Activated CD8-positive, alpha-beta memory T cell treated with anti-CD3 and anti-CD28 coated beads, Interleukin-2, amount 50 U/mL, for 4 hours (primary cell): ENCODE measurements around the gene CACHD1.

ENCODE experiments used
- DNase-seq: peaks from one replicate; pipeline ENCODE4 v3.0.0-alpha.2; 2020

The CACHD1 gene

DNA sequence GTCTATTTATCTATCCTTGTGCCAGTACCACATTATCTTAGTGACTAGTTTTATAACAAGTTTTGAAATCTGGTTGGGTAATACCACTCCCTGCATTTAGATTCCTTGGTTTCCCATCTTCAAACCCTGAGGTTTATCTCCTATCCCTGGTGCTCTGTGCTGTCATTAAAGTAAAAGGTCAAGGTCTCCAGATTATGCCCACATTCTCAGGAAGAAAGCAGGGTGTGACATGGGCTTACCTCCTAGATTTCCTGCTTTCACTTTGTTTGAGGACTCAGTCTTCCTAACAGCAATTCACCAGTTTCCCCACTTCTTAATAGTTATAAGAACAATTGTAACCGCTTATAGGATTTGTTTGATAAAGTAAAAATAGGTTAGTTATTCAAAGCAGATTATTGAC lies 86.0 kb downstream of the CACHD1 start:
- DNase-seq, result no peak

DNA sequence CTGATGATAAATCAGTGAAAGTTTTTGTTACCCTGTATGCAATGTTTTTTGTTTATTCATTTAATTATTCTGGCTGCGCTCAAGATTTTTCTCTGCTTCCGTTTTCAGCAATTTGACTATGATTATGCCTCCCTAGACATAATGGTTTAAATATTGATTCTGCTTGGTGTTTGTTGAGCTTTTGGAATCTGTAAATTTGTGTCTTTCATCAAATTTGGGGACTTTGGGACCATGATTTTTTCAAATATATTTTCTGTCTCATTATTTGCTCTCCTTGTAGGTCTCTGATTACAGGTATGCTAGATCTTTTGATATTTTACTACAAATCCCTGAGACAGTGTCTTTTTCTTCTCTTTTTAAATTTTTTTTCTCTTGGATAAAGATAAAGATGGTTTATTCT lies 92.1 kb downstream of the CACHD1 start:
- no peak for DNase-seq

DNA sequence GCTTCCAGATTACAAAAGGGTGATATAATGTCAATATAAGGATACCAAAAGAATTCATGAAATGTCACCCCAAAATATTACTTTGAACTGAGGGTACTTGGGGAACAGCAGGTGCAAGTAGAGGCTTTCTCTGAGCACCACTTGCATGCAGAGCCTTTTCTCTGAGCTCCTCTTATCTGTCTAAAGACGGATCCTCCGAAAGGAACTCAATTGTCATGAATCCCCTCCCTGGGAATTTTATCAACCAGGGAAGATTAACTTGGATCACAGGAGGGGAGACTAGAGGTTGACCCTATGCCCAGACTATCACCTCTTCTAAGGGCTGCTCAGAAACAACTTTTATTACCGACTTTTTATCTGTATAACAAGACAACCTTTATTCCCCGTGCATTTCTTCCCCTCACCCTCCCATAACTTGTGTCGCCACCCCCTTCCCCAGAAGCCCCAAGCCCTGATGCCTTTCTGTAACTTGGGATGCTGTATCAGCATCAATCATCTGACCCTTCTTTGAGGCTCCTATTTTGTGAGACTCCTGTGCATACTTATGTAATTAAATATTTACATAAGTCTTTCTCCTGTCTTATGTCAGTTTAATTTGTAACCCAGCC lies 94.1 kb downstream of the CACHD1 start:
- no peak for DNase-seq

DNA sequence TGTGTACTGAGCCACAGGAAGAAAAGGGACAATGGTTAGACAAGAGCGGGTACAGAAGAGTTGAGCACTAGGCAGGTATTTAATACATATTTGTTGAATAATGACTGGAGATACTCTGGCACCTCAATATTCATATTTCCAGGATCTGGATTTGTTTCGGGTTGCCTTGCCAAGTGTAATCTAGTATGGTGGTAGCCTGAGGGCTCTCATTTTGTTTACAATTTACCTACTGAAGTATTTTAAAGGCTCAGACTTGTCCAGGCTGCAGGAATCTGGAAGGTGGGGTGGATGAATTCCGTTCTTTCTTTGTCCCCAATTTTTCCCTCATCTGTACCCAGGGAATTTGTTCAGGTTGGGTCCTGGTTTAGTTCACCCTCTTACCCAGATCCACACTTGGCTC lies 95.0 kb downstream of the CACHD1 start:
- no peak for DNase-seq

DNA sequence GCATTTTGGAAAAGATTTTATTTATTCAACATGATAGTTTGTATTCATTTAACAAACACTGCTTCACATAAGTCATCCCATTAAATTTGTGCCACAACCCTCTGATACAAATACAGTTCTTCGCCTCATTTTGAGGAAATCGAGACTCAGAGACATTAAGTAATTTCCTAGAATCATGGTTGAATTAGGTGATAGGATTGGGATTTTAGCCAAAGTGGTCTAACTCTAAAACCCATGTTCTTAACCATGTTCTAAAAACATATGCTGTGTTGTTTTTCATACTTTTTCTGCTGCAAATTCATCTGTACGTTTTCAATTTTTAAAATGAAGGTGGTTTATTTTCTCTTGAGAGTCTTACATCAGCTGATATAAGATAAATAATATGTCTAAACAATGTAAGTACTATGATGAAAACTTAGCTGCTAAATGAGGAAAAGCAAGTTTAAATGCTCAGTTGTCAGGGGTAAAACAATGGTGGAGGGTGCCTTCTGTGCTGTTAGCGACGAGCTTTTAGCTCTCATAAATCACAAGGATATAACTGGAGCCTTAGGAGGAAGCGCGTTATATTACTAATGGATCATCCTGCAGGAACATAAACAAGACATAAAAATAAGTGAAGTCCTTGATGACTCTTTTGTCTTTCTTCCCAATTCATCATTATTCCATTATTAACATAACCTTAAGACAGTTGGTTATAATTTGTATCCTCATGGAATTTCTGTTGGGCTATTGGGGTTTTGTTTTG lies 97.7 kb downstream of the CACHD1 start:
- no peak for DNase-seq

DNA sequence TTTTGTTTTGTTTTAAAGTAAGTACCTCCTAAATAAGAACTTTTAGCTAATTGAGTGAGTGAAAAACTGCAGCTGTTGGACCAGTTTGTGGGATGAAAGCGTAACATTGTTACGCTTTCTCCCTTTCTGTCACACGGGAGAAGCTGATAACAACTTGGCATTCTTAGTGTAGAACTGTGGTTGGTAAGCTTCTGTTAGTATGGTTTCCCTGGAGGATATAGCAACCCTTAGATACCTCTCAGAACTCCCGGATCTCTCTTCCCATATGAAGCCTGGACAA lies 98.2 kb downstream of the CACHD1 start:
- no peak for DNase-seq

DNA sequence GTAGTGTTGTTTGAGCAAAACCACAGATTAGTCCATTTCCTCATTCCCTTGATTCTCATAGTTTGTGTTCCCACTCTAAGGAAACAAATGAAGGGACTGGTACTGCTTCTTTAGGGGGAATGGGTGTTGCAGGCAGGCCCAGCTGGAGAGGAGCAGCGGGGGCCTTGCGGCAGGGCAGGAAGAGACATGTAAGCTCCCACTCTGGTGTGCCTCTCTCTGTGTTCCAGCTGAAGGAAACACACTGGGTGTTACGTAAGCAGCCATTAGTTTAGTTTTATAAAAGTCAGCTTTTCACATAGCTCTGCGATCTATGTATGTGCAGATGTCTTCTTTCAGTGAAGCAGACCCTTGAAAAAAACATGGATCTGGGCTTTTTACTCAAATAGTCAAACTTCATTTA lies 99.5 kb downstream of the CACHD1 start:
- DNase-seq, result no peak

DNA sequence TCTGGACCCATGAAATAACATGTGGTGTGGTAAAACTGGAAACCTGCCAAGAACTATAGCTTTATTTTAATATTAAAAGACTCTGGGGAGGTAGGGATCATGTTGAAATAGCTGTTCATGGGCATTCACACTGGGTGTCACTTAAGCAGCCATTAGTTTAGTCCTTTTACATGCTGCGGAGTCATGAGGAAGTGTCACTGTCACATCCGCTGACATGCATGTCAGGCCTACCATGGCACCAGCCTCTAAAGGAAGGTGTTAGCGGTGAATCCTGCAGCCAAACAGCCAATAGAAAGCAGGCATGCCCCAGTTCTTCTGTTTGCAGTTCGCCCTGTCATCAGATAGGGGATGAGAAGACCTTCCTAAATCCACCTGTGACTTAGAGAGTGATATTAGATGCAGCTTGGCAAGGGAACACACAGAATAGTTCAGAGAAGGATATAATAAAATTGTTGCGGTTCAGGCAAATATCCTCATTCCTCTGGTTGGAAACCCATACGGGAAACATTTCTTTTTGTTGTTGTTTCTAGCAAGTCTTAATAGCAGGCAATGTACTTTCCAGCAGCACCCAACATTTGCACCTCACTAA lies 100.4 kb downstream of the CACHD1 start:
- DNase-seq, result no peak

DNA sequence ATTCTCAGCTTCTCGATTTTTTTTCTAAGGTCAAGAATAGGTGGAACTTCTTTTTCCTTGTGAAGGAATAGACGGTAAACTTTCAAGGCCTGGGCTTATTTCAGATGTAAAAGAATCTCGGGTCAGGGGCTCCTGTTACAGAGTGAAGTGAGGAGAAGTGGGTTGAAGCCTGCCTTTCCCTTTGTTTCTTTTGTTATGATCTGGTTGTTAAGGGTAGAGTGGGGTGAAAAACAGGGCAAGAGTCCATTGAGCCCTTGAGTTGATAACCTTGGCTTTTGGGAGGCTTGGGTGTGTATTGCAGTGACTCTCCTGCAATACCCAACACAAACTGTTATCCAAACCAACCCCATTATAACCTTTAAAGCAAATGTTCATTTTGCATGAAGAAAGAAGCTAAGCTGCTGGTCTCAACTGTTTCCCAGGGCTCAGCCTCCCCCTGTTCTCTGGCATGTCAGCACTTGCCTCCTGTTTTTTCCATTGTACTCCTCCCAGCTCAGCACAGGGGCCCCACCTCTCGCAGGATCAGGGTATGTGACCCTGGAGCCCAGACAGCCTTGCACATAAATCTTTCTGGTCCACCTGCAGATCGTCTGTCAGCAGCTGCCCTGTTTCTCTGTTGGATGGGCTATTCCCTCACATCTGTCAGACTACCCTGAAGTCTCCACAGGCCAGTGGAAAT lies 102.4 kb downstream of the CACHD1 start:
- DNase-seq, result no peak

DNA sequence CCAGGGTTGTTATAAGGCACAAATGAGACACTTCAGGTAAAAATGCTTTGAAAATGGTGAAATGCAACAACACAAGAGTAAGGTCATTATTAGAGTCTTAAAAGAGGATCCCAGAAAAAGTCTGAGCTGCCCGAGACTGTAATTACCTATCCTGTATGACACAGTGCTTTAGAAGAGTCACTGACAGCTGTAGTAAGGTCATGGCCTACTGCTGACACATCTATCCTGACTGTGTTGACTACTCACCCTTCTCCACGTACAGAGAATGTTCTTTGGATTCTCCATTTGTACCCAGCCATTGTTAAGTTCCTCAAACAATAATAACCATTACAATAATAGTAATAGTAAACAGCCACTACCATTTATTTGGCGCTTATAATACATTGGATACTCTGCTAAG lies 104.4 kb downstream of the CACHD1 start:
- no peak for DNase-seq

DNA sequence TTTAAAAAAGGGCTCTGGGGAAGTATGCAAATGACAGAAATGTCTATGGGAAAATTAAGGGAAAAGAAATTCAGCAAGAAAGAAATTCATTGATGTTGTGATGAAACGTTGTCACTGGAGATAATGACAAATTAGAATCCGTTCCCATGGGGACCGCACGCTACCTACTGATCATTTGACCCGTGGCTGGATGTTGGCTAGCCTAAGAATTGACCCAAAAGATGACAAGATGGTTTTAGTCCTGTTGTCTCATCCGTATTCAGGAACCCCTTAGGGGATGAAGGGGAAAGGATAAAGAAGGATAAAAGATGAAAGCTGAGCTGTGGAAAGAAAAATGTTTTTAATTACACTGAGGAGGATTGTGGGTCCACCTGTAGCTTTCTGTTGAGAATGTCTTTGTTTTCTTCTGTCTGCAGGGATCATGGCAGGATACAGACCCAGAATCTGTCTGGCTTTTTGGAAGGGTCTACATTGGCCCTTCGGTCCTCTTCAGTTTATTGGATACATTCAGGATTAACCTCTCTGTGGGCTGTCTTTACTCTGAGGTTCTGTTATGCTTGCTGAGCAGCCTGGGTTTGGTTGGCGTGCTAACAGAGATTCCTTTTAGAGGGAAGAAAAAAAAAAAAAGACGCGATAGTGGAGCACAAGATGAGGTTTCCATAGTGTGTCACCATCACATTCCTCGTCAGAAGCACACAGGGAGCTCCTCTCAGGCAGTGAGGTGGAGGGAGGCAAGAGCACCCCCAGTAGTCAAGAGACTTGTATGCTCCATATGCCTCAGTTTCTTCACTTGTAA lies 106.2 kb downstream of the CACHD1 start:
- DNase-seq, result no peak

DNA sequence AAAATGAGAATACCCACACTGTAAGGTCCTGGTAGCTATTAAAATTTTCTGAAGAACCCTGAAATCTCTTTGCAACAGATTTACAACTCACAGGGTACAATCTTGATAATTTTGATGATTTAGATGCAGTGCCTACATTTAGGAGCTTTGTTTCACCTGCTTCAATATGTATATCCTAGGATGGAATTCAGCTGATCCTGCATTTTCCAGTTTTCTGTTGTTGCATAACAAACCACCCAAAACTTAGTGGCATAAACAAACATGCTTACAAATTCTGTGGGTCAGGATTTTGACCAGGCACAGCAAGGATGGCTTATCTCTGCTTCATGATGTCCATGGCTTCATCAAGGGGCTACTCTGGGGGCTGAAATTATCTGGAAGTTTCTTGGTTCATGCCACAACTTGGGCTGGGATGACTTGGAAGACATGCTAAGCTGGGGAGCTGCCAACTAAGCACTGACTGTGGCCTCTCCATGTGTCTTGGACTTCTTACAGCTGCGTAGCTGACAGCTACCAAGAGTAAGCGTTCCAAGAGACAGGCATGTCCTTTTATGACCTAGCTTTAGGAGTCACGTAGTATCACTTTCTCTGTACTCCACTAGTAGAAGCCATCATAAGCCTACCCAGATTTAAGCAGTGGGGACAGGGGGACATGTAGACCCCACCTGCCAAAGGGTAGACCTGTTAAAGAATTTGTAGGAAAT lies 108.5 kb downstream of the CACHD1 start:
- DNase-seq, result no peak

DNA sequence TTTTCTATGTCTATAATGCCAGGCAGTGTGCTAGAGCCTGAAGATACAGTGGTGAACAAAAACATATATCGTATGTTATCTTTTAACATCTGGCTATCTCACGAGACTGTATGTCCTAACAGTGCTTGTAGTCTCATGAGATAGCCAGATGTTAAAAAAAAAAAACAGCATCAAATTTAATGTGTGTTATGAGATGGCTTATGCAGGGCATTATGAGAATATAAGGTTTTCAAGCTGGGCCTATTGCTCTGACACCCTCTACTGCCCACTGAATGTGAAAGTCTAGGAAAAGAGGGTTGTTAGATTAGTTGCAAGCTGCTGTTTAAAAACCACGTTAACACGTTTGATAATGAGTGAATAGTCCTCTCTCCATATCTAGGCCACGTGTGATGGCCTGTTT lies 109.8 kb downstream of the CACHD1 start:
- DNase-seq, result no peak

DNA sequence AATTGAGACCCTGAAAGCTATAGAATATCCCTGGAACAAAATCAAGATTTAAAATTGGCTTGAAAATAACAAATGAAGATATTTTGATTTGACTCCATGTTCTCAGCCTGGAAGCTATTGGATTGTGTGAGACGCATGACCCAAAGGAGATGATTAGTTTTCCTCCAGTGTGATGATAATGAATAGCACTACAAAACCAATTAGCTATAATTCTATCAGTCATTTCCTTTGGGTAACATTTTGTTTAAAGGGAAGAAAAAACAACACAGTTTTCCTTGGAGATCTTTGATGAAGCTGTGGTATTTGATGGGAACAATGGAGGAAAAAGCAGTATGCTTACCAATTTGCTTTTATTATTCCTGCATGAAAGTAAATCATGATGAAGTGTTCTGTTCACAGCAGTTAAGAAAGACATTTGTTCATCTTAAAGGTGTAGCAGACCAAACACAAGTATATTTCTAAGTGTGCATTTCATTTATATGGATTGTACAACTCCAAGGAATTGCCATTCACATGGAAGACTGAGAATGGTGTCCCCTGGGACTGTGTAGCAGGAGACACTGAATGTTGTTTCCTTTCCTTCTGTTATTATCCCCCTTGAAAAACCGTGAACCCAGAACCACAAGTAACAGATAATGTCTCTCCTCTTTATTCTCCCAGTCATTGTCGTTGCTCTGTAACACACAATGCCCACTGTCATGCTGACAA lies 111.4 kb downstream of the CACHD1 start:
- no peak for DNase-seq

DNA sequence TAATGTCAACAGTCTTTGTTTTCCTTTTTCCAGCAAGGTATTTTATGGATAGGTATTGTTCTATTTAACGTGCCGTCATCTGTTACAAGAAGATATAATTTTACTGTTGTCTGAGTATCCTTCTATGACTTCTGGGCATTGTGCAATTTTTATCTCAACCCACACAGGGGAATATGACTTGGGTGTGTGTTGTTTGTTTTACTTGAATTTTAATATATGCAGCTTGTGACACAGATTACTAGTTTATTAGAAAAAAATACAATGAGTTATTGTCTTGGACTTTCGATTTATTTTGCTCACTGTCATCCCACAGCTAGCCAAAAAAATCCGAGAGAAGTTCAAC lies 111.9 kb downstream of the CACHD1 start:
- no peak for DNase-seq

DNA sequence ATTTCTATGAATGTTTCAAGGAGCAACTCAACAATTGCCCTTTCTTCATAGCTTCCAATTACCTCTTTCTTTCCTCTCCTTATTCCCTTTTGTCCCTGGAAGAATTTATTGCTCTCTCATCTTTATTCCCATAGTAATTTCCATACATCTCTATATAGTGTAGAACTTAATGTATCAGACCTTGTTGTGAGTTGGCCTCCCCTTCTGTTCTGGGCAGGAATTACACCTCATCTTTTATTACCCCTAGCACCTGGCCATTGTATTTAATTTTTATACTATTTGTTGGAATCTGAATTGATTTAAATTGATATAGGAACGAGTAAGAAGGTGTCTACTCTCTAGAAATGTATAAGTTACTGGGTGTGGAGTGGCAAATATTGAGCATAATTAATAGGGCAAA lies 114.5 kb downstream of the CACHD1 start:
- no peak for DNase-seq

DNA sequence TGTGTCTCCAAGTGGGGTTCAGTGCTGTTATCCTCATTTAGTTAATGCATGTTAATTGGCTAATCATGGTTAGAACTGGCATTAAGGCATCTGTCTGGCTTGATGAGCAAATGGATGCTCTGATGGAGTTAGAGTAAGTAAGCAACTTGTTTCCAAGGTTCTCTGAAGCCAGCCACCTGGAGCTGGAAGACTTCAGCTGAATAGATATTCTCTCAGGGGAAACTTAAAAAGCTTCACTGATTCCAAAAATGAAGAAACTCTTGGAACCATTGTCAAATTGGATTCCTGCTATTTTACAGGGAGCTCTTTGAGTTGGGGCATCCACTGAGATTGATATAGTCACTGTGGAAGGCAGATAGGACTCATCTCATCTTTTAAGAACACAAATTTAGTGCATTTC lies 118.9 kb downstream of the CACHD1 start:
- no peak for DNase-seq

DNA sequence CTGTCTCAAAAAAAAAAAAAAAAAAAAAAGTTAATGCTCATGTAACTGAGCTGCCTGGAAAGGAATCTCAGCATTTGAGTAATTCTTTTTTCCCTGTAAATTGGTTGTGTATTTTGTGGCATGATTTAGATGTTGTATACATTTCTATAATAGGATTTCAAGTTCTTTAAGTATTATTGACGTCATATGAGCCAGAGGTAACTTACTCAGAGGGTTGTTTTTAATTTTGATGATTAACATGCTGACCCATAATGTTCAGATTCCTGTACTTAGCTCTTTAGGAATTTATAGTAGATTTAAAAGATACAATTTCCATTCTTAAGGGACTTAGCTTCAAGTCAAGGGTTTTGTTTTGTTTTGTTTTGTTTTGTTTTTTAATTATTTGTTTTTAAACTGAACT lies 120.4 kb downstream of the CACHD1 start:
- no peak for DNase-seq

DNA sequence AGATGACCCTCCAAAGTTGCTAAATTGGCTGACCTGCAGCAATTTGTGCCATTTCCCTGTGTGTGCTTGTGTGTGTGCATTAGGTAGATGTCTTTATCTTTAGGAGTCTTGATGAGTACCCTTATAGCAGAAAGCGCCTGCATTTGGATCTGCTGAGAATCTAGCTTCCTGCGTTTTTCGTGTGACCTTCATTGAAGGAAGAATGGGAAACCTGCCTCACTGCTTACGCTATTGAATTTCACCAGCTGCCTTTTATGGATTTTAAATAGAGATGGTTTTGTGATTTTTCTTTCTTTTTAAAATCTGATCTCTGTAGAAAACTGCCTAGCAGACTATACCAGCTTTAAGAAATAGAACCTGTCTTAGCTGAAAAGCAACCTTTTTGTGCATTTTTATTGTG lies 124.5 kb downstream of the CACHD1 start:
- DNase-seq, result no peak

DNA sequence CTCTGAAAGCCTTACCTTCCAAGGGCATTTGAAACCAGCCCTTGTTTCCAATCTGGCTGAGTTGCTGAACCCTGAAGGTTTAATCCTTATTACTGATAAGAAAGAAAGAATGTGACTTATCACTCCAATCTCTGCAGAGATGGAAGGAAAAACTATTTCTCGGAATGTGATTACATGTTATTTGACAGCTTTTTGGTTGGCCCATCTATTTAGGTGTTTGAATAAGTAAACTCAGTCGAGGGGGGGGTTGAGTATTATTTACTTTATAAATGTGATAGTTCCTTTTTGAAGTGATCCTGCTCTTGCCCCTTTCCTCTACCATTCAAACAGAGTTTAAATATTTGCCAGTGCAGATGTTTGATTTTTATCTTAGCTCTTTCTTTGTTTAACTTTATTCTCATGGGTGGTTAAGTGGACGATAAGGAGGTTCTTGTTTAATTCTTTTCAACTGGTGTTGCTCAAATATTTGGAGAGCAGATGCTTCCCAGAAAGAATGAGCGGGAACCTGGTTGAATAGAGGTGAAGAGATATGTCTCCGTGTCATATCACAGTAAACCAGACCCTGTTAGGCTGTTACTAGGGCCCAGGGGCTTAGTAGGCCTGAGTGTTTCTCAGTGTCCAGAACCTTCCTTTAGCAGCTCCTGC lies 126.1 kb downstream of the CACHD1 start:
- no peak for DNase-seq

DNA sequence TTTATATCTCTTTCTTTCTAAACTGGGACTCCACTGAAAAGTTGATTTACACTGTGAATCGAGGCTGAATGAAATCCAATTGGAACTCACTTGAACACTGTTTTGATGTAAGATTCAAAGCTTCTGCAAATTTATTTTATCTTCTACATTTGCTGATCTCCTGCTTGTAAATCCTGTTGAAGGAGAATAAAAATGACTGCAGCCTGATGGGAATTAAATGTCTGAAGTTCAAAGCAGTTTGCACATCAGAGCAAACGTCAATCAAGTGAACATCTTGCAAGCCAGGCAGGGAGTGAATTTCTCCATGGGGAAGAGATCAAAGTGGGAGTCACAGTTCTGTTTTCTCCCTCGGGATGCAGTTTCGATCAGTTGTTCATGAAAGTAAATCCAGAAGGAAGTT lies 127.2 kb downstream of the CACHD1 start:
- no peak for DNase-seq

DNA sequence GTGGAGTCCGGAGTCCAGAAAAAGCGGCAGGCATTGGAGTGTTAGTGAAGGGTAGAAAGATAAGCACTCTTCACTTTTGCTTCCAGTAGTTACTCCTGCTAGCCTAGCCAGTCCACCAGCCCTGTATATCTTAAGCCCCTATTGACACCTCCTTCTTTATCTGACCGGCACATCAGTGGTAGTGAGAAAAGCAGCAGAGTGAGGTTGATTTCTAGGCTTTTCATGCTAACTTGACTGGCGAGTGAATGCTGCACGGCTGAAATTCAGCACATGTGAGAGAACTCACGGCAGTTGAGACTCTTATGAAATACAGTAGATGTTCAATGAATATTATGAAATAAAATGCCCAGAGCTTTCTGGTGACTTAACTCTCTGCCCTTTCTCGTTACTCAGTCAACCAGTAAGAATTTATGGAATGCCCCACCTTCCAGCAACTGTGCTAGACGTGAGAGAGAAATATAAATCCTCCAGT lies 128.2 kb downstream of the CACHD1 start:
- DNase-seq, result no peak
